Spinal cord (tissue), 10 donors: ENCODE results near the gene EEF1B2. TPM values are rescaled to one million over a fixed set of nuclear protein-coding genes. Genes with fewer than 3 reads are reported as not detected.
"Not testable (repeated sequence)": the region's sequence is repeated elsewhere in the genome, so short reads cannot be mapped to it uniquely, and the experiment has no call there.

Experiments used
- DNase-seq, 6 donors: peaks; one replicate each; pipeline versions ENCODE4 v3.0.0 to v3.0.0-alpha.2; 2013 to 2015; ENCODE audit warnings: low spot score in 6 of 6, low read depth in 4 of 6
- H3K27ac ChIP-seq: one replicate; pipeline ENCODE4 v1.5.1; 2013; ENCODE audit warnings: low read depth, low read length, control low read depth
- H3K27me3 ChIP-seq: one replicate; pipeline ENCODE4 v1.6.1; 2013; ENCODE audit warnings: low read length; ENCODE audit not compliant: control insufficient read depth, insufficient read depth
- H3K36me3 ChIP-seq: one replicate; pipeline ENCODE4 v1.6.1; 2013; ENCODE audit warnings: low read length; ENCODE audit not compliant: control insufficient read depth, insufficient read depth
- H3K4me1 ChIP-seq: one replicate; pipeline ENCODE4 v1.6.1; 2013; ENCODE audit warnings: low read length; ENCODE audit not compliant: control insufficient read depth, insufficient read depth
- H3K4me3 ChIP-seq: one replicate; pipeline ENCODE4 v1.5.1; 2013; ENCODE audit warnings: low read depth, low read length, control low read depth
- H3K9me3 ChIP-seq: one replicate; pipeline ENCODE4 v1.6.1; 2013; ENCODE audit warnings: low read length; ENCODE audit not compliant: control insufficient read depth, insufficient read depth
- WGBS: methylation state at CpG from one replicate; pipeline ENCODE4 v1.1.5; 2013; ENCODE audit warnings: missing lambda C conversion rate; ENCODE audit not compliant: insufficient coverage; 5-methylcytosine and 5-hydroxymethylcytosine counted together
- polyA plus RNA-seq, 2 donors: library from polyadenylated mRNA; unstranded; fragments of 120-200 nt; gene quantifications; one replicate each; pipeline ENCODE4 v1.2.1, GENCODE V29; 2013; ENCODE audit not compliant: insufficient read length in 2 of 2
- total RNA-seq, 2 donors: library from RNA; depleted of rRNA in 1 of 2; stranded (reverse); fragments of 120-200 nt in 1 of 2; fragments of >200 nt in 1 of 2; gene quantifications; one replicate each; pipeline versions ENCODE4 v1.2.3 to v1.2.4, GENCODE V29; 2013 to 2014
- donor health status: healthy.

The EEF1B2 gene
- total and polyA plus RNA-seq, 4 donors: 211 to 508 (median 435) TPM

DNA sequence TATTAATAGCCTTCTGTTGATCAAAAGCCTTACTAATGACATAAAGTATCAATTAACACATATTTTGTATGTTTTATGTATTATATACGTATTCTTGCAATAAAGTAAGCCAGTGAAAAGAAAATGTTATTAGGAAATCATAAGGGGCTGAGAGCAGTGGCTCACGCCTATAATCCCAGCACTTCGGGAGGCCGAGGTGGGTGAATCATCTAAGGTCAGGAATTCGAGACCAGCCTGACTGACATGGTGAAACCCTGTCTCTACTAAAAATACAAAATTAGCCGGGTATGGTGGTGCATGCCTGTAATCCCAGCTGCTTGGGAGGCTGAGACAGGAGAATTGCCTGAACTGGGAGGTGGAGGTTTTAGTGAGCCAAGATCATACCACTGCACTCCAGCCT is 21.8 kb downstream of the EEF1B2 start:
- H3K4me1 ChIP-seq, H3K36me3 ChIP-seq, H3K27ac ChIP-seq, H3K4me3 ChIP-seq, DNase-seq, H3K9me3 ChIP-seq, H3K27me3 ChIP-seq: not testable (repeated sequence)
- WGBS: 100% methylated on average over 1 of the region's 6 CpGs

GRCh38 chr2:206189691-206190090 is 30.0 kb downstream of the EEF1B2 start:
- Histone ChIP-seq H3K4me1 (no peaks in the 10 kb centered on the region), H3K36me3 (no peaks in the 10 kb centered on the region), H3K27ac (no peak overlapping the region), H3K9me3 (no peaks in the 10 kb centered on the region), H3K4me3 (no peak overlapping the region), H3K27me3 (no peaks in the 10 kb centered on the region)
- no CpG with 5 or more reads among the region's 3 CpGs for WGBS
- no peak for DNase-seq

DNA sequence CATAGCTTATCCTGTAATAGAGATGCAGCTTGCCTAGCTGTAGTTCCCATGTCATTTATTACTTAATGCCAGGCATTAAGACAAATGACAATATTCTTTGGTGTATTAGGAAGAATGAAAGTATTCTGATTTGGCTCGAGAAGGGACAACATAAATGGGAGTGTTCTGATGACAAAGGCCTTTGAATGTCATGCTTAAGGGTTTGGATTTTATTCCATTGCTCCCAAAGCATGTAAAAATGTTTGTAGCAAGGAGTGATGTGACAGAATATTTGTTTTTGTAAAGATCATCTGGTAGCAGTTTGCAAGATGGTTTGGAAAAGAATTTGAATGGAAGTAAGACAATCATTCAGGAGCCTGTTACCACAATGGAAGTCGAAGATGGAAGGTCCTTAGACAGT is 30.4 kb downstream of the EEF1B2 start:
- Histone ChIP-seq H3K4me1 (no peaks in the 10 kb centered on the region), H3K27me3 (no peaks in the 10 kb centered on the region), H3K9me3 (no peaks in the 10 kb centered on the region), H3K27ac (no peak overlapping the region), H3K4me3 (no peak overlapping the region), H3K36me3 (no peaks in the 10 kb centered on the region)
- WGBS: 76% methylated on average over 2 of the region's 2 CpGs
- no peak for DNase-seq

- Histone ChIP-seq H3K9me3 (no peaks in the 10 kb centered on the region), H3K4me3 (no peak overlapping the region), H3K27me3 (no peaks in the 10 kb centered on the region), H3K27ac (no peak overlapping the region), H3K4me1 (no peaks in the 10 kb centered on the region), H3K36me3 (no peaks in the 10 kb centered on the region)
- 90% methylated on average over 2 of the region's 5 CpGs for WGBS
- no peak for DNase-seq
Measured at GRCh38 chr2:206190689-206191088, 31.0 kb downstream of the EEF1B2 start.

DNA sequence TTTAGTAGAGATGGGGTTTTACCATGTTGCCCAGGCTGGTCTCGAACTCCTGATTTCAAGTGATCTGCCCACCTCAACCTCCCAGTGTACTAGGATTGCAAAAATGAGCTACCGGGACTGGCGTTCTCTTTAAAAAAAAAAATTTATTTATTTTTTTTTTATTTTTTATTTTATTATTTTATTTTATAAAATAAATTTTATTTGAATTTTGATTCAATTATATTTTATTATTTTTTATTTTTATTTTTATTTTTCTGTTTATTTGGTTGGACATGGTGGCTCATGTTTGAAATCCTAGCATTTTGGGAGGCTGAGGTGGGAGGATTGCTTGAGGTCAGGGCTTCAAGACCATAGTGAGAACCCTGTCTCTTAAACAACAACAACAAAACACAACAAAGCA is 32.5 kb downstream of the EEF1B2 start:
- Histone ChIP-seq H3K4me3 (no peak overlapping the region), H3K27ac (no peak overlapping the region), H3K36me3 (no peaks in the 10 kb centered on the region), H3K27me3 (no peaks in the 10 kb centered on the region), H3K4me1 (no peaks in the 10 kb centered on the region), H3K9me3 (no peaks in the 10 kb centered on the region)
- DNase-seq: no peak
- WGBS: no CpG with 5 or more reads among the region's 3 CpGs

GRCh38 chr2:206193671-206194357 is 34.1 kb downstream of the EEF1B2 start:
- no peaks in the 10 kb centered on the region for H3K27me3 ChIP-seq
- no peaks in the 10 kb centered on the region for H3K9me3 ChIP-seq
- no peak overlapping the region for H3K4me3 ChIP-seq
- no peak overlapping the region for H3K27ac ChIP-seq
- DNase-seq: no peak
- no CpG with 5 or more reads among the region's 2 CpGs for WGBS
- H3K4me1 ChIP-seq: no peaks in the 10 kb centered on the region
- no peaks in the 10 kb centered on the region for H3K36me3 ChIP-seq

GRCh38 chr2:206198677-206199076 is 39.0 kb downstream of the EEF1B2 start:
- Histone ChIP-seq H3K9me3 (no peaks in the 10 kb centered on the region), H3K27ac (no peak overlapping the region), H3K27me3 (no peaks in the 10 kb centered on the region), H3K4me3 (no peak overlapping the region), H3K36me3 (no peaks in the 10 kb centered on the region), H3K4me1 (no peaks in the 10 kb centered on the region)
- no CpG with 5 or more reads among the region's 1 CpG for WGBS
- no peak for DNase-seq

GRCh38 chr2:206201075-206201848 is 41.6 kb downstream of the EEF1B2 start:
- Histone ChIP-seq H3K27ac (no peak overlapping the region), H3K36me3 (no peaks in the 10 kb centered on the region), H3K27me3 (no peaks in the 10 kb centered on the region), H3K4me1 (no peaks in the 10 kb centered on the region), H3K9me3 (no peaks in the 10 kb centered on the region), H3K4me3 (no peak overlapping the region)
- 75% methylated on average over 1 of the region's 5 CpGs for WGBS
- DNase-seq: no peak

- Histone ChIP-seq H3K9me3 (no peaks in the 10 kb centered on the region), H3K27me3 (no peaks in the 10 kb centered on the region), H3K36me3 (no peaks in the 10 kb centered on the region), H3K27ac (no peak overlapping the region), H3K4me1 (no peaks in the 10 kb centered on the region), H3K4me3 (no peak overlapping the region)
- DNase-seq: no peak
- 84% methylated on average over 5 of the region's 16 CpGs for WGBS
Measured at GRCh38 chr2:206202446-206202845, 42.8 kb downstream of the EEF1B2 start.

GRCh38 chr2:206203331-206203730 is 43.6 kb downstream of the EEF1B2 start:
- H3K27me3 ChIP-seq: no peaks in the 10 kb centered on the region
- 92% methylated on average over 14 of the region's 17 CpGs for WGBS
- no peak overlapping the region for H3K4me3 ChIP-seq
- no peaks in the 10 kb centered on the region for H3K36me3 ChIP-seq
- no peaks in the 10 kb centered on the region for H3K9me3 ChIP-seq
- DNase-seq: no peak
- no peak overlapping the region for H3K27ac ChIP-seq
- H3K4me1 ChIP-seq: no peaks in the 10 kb centered on the region
